ENCODE data around the gene MYL12A. TPM values are rescaled to one million over a fixed set of nuclear protein-coding genes. Genes with fewer than 3 reads are reported as not detected.

The MYL12A gene
- polyA plus RNA-seq, 3 donors, result 469 to 1,360 (median 1,139) TPM

GRCh38 chr18:3266062-3266608, 18.5 kb downstream of the MYL12A start:
- Histone ChIP-seq H3K4me2 (replicated peaks; ENCODE audit: extremely low read depth, low read length, poor library complexity, severe bottlenecking) (no peak overlapping the region), H2AFZ (ENCODE audit: insufficient read depth, low read depth, low read length, poor library complexity, severe bottlenecking) (no peak overlapping the region), H3K27me3 (ENCODE audit: control insufficient read depth in 2 of 2, insufficient read depth in 2 of 2, low read length in 2 of 2) (no peaks in the 10 kb centered on the region), H3K36me3 (replicated peaks in 1 of 2; ENCODE audit: control insufficient read depth in 1 of 2, insufficient read depth in 2 of 2, low read length in 2 of 2) (no peaks in the 10 kb centered on the region), H3K79me2 (ENCODE audit: insufficient read depth, low read length) (peaks cover 96% of the 10 kb centered on the region), H3K4me1 (ENCODE audit: control insufficient read depth in 1 of 2, insufficient read depth in 2 of 2, low read length in 2 of 2) (peaks cover 50 to 70% of the 10 kb centered on the region in 2 donors), H3K9me3 (replicated peaks in 1 of 2; ENCODE audit: control insufficient read depth in 1 of 2, insufficient read depth in 1 of 2, low read length in 2 of 2) (no peaks in the 10 kb centered on the region), H3K27ac (ENCODE audit: low read depth in 1 of 2, low read length in 2 of 2) (peak overlapping the region in 1 of 2 donors; percentile 45), H4K20me1 (ENCODE audit: insufficient read depth, low read length) (peaks cover 87% of the 10 kb centered on the region), H3K9ac (ENCODE audit: insufficient read depth, low read length, poor library complexity, severe bottlenecking) (no peak overlapping the region), H3K4me3 (replicated peaks in 1 of 3; ENCODE audit: low read depth in 2 of 3, low read length in 3 of 3) (no peak overlapping the region)
- intact Hi-C loops (cut with micrococcal nuclease), result loop anchor here in 1 of 2 donors (10.0 kb wide), 1 partner anchor 329 kb away; no protein-coding TSS in a partner anchor
- no peak for DNase-seq
- TF ChIP-seq, protein P1, sequence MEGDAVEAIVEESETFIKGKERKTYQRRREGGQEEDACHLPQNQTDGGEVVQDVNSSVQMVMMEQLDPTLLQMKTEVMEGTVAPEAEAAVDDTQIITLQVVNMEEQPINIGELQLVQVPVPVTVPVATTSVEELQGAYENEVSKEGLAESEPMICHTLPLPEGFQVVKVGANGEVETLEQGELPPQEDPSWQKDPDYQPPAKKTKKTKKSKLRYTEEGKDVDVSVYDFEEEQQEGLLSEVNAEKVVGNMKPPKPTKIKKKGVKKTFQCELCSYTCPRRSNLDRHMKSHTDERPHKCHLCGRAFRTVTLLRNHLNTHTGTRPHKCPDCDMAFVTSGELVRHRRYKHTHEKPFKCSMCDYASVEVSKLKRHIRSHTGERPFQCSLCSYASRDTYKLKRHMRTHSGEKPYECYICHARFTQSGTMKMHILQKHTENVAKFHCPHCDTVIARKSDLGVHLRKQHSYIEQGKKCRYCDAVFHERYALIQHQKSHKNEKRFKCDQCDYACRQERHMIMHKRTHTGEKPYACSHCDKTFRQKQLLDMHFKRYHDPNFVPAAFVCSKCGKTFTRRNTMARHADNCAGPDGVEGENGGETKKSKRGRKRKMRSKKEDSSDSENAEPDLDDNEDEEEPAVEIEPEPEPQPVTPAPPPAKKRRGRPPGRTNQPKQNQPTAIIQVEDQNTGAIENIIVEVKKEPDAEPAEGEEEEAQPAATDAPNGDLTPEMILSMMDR (IDR thresholded peaks at IDR 0.05), result no peak
- peaks cover 0 to 2% (median 0%) of the 10 kb centered on the region in 7 donors for H3K9me3 Mint-ChIP-seq
- H3K4me3 Mint-ChIP-seq, result no peak overlapping the region
- H3K4me1 Mint-ChIP-seq, result peaks cover 69% of the 10 kb centered on the region
- H3K36me3 Mint-ChIP-seq, result peaks cover 3 to 6% of the 10 kb centered on the region in 2 donors
- H3K27me3 Mint-ChIP-seq (ENCODE audit: low read depth in 3 of 3), result no peaks in the 10 kb centered on the region
- peak overlapping the region in 5 of 7 donors; percentile 42 to 79 (median 77) for H3K27ac Mint-ChIP-seq
- 79% methylated on average over 2 of the region's 7 CpGs for WGBS (ENCODE audit: insufficient coverage)

GRCh38 chr18:3268306-3268705, 20.7 kb downstream of the MYL12A start:
- Histone ChIP-seq H3K9ac (ENCODE audit: insufficient read depth, low read length, poor library complexity, severe bottlenecking) (no peak overlapping the region), H3K4me1 (ENCODE audit: control insufficient read depth in 1 of 2, insufficient read depth in 2 of 2, low read length in 2 of 2) (peaks cover 44 to 62% of the 10 kb centered on the region in 2 donors), H3K9me3 (replicated peaks in 1 of 2; ENCODE audit: control insufficient read depth in 1 of 2, insufficient read depth in 1 of 2, low read length in 2 of 2) (no peaks in the 10 kb centered on the region), H2AFZ (ENCODE audit: insufficient read depth, low read depth, low read length, poor library complexity, severe bottlenecking) (no peak overlapping the region), H3K79me2 (ENCODE audit: insufficient read depth, low read length) (peaks cover 100% of the 10 kb centered on the region), H3K4me2 (replicated peaks; ENCODE audit: extremely low read depth, low read length, poor library complexity, severe bottlenecking) (no peak overlapping the region), H3K4me3 (replicated peaks in 1 of 3; ENCODE audit: low read depth in 2 of 3, low read length in 3 of 3) (no peak overlapping the region), H3K27ac (ENCODE audit: low read depth in 1 of 2, low read length in 2 of 2) (peak overlapping the region in 1 of 2 donors; percentile 63), H3K36me3 (replicated peaks in 1 of 2; ENCODE audit: control insufficient read depth in 1 of 2, insufficient read depth in 2 of 2, low read length in 2 of 2) (peaks cover 6 to 11% of the 10 kb centered on the region in 2 donors), H4K20me1 (ENCODE audit: insufficient read depth, low read length) (peaks cover 100% of the 10 kb centered on the region), H3K27me3 (ENCODE audit: control insufficient read depth in 2 of 2, insufficient read depth in 2 of 2, low read length in 2 of 2) (no peaks in the 10 kb centered on the region)
- Mint-ChIP-seq H3K9me3 (no peaks in the 10 kb centered on the region), H3K27ac (peak overlapping the region in 5 of 7 donors; percentile 7 to 69 (median 30)), H3K27me3 (ENCODE audit: low read depth in 3 of 3) (no peaks in the 10 kb centered on the region), H3K36me3 (peaks cover 9 to 12% of the 10 kb centered on the region in 2 donors), H3K4me3 (no peak overlapping the region), H3K4me1 (peaks cover 65% of the 10 kb centered on the region)
- intact Hi-C loops (cut with micrococcal nuclease), result loop anchor here in 1 of 2 donors (10.0 kb wide), 1 partner anchor 326 kb away; no protein-coding TSS in a partner anchor
- DNase-seq, result no peak
- TF ChIP-seq, protein P1 (IDR thresholded peaks at IDR 0.05), result no peak

Data from CD14-positive monocyte (primary cell).